ENCODE data around the gene MYRF. TPM values are rescaled to one million over a fixed set of nuclear protein-coding genes. Genes with fewer than 3 reads are reported as not detected.

Gene MYRF
- total and polyA plus RNA-seq, 9 of the 15 experiments (the other 6 are each of a cell fraction or from before 2014, with no cell fraction given) = 2.3 to 25.8 (median 7.1) TPM

DNA sequence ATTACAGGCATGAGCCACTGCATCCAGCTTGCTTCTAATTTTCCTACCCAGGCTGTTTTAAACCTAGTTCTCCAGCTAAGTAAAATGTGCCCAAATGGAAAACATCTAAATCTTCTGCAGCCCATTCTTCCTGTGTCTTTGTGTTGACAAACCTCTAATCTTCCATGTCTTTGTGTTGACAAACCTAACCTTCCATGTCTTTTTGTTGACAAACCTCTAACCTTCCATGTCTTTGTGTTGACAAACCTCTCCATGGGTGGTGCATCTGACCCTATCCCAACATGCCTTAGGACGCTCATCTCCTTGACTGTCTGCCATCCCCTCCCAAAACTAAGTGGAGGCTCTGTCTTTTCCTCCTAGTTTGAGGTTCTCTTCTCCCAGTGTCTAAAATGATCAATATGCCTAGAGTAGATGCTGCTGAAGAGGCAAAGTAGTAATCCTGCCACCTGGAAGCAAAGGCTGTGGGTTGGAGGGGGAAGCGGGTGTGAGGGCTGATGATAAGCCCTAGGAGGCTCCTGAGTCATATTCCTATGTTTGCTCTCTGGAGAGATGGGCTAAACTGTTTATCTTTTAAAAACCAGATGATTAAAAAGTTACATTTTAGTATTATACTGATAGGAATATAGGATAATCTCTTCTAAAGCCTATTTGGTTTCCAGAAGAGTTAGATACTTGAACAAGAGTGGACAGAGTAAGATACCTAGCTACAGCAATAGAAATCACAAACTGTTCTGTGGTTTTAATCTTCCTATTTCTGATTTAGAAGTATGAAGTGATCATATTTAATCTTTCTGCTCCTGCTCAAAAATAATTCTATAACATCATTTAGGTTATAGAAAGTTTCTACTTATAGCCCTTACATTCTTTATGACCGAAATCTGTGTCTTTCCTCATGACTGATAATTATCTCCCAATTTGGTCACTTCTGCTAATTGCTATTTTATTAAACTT lies 48.2 kb downstream of the MYRF start (continued):
- TF ChIP-seq CTBP1 (IDR thresholded peaks at IDR 0.05; ENCODE audit: borderline replicate concordance) = peak; percentile 90
- TF ChIP-seq C11orf30 (IDR thresholded peaks at IDR 0.05; ENCODE audit: low read depth) = peak; percentile 46; the same call in 1 of the 2 replicates
- no peak for TF ChIP-seq U2AF1 (optimal IDR thresholded peaks at IDR 0.05; ENCODE audit: low read depth, low read length)
- no peak for TF ChIP-seq MED1 (CRISPR knock-in tag; IDR thresholded peaks at IDR 0.05; ENCODE audit: borderline replicate concordance)
- TF ChIP-seq ZNF699 (CRISPR knock-in tag; IDR thresholded peaks at IDR 0.05; ENCODE audit: insufficient replicate concordance) = no peak
- peak; percentile 21 to 34; a peak in 1 of 4 replicates for TF ChIP-seq MAZ (CRISPR knock-in tag; conservative IDR thresholded peaks at IDR 0.05 in 1 of 2, IDR thresholded peaks at IDR 0.05 in 1 of 2)
- no peak for TF ChIP-seq RBM15 (IDR thresholded peaks at IDR 0.05; ENCODE audit: insufficient read depth, low read length)
- TF ChIP-seq NFE2 (IDR thresholded peaks at IDR 0.05; ENCODE audit: low read depth) = peak; percentile 79
- no peak for TF ChIP-seq ZBTB7A (IDR thresholded peaks at IDR 0.05; ENCODE audit: borderline replicate concordance, control insufficient read depth, low read depth, low read length)
- TF ChIP-seq SIRT6 (IDR thresholded peaks at IDR 0.05; ENCODE audit: low read depth, low read length) = no peak
- peak; percentile 98 for TF ChIP-seq SMARCE1 (IDR thresholded peaks at IDR 0.05)
- TF ChIP-seq LCOR (CRISPR knock-in tag; IDR thresholded peaks at IDR 0.05) = peak; percentile 30; the same call in 1 of the 2 replicates
- TF ChIP-seq SOX6 (IDR thresholded peaks at IDR 0.05) = peak; percentile 81
- no peak for TF ChIP-seq KDM5B (IDR thresholded peaks at IDR 0.05; ENCODE audit: insufficient replicate concordance, low read depth, low read length)
- 0 out of 2 replicates have a peak, but pooled peaks have one; percentile 11 for TF ChIP-seq ZNF384 (IDR thresholded peaks at IDR 0.05; ENCODE audit: low read depth, low read length)
- TF ChIP-seq BRD9 (IDR thresholded peaks at IDR 0.05; ENCODE audit: low read depth, partially characterized antibody) = peak; percentile 50
- TF ChIP-seq, protein P1, sequence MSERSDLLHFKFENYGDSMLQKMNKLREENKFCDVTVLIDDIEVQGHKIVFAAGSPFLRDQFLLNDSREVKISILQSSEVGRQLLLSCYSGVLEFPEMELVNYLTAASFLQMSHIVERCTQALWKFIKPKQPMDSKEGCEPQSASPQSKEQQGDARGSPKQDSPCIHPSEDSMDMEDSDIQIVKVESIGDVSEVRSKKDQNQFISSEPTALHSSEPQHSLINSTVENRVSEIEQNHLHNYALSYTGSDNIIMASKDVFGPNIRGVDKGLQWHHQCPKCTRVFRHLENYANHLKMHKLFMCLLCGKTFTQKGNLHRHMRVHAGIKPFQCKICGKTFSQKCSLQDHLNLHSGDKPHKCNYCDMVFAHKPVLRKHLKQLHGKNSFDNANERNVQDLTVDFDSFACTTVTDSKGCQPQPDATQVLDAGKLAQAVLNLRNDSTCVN (CRISPR knock-in tag; IDR thresholded peaks at IDR 0.05) = no peak

All from K562 (cell line).